ENCODE measurements around the gene DEAF1.

DNA sequence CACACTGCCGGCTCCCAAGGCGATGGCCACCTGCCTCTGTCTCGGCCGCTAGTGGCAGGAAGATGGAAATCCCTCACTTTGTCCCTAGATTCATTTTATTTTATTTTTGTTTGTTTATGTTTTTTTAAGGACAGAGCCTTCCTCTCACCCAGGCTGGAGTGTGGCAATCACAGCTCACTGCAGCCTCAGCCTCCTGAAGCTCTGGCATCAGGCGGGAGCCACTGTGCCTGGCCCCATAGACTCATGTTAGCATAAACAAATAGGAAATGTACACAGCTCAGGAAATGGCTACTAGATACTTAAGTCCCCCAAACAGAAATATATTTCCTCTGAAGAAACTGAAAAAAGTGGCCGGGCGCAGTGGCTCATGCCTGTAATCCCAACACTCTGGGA, 4.1 kb upstream of the DEAF1 start:
- TF ChIP-seq EZH2 (IDR thresholded peaks at IDR 0.05; ENCODE audit: borderline replicate concordance, low read length), result no peak
- no peak for TF ChIP-seq CTCF (conservative IDR thresholded peaks at IDR 0.05 in 1 of 2, IDR thresholded peaks at IDR 0.05 in 1 of 2; ENCODE audit: extremely low read depth in 1 of 2, insufficient read depth in 1 of 2, low read depth in 1 of 2, low read length in 2 of 2)
